ENCODE measurements around the gene AMMECR1. TPM values are rescaled to one million over a fixed set of nuclear protein-coding genes. Genes with fewer than 3 reads are reported as not detected.

AMMECR1 gene
- total and polyA plus RNA-seq, 2 of the 4 experiments (the other 2 are of a cell fraction), result 7.0 to 11.3 TPM

DNA sequence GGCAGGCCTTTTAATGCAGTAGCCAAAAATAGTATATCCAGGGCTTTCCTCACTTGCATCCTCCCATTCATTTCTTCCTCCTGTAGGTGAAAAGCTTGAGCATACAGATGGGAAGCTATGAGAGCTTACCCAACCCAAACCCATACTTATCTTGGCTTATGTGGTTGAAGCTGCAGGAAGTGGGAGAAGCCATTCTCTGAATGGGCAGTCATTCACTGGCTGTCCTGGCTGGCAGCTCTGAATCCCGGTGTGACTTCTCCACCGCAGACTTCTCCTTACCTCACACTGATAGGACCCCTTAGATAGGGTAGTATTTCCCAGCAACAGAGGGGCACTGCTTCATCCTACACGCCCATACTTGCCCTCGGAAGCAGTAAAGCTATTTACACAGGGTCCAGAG, 125.4 kb downstream of the AMMECR1 start:
- Histone ChIP-seq H4K5ac (ENCODE audit: low read depth, low read length) (no peak overlapping the region), H4K8ac (ENCODE audit: low read depth in 2 of 2, low read length in 2 of 2) (no peak overlapping the region), H3K36me3 (ENCODE audit: control insufficient read depth, insufficient read depth, low read length) (0 out of 2 replicates have a peak, but pooled peaks cover 1% of the 10 kb centered on the region), H3K18ac (ENCODE audit: low read depth, low read length) (no peak overlapping the region), H3K4me2 (ENCODE audit: low read depth, low read length) (no peak overlapping the region), H4K20me1 (ENCODE audit: insufficient read depth, low read length) (no peaks in the 10 kb centered on the region), H3K23ac (ENCODE audit: low read depth, low read length) (no peak overlapping the region), H3K14ac (replicated peaks; ENCODE audit: low read depth, low read length) (no peak overlapping the region), H2AFZ (replicated peaks; ENCODE audit: low read length, poor library complexity) (no peak overlapping the region), H3K4ac (ENCODE audit: low read depth, low read length) (no peak overlapping the region), H2BK120ac (ENCODE audit: low read depth, low read length) (no peak overlapping the region), H4K91ac (ENCODE audit: insufficient read depth, low read depth, low read length) (no peak overlapping the region), H3K56ac (ENCODE audit: extremely low read depth, insufficient read depth, low read length) (no peak overlapping the region), H2BK15ac (ENCODE audit: low read depth, low read length) (no peak overlapping the region), H3K4me1 (ENCODE audit: control insufficient read depth, insufficient read depth, low read length) (no peaks in the 10 kb centered on the region), H3K9me3 (ENCODE audit: control insufficient read depth, insufficient read depth, low read length) (no peaks in the 10 kb centered on the region), H3K9me1 (ENCODE audit: insufficient read depth, low read length) (no peaks in the 10 kb centered on the region; the same call in 1 of the 2 replicates), H2AK5ac (ENCODE audit: low read depth, low read length) (no peak overlapping the region), H3K27me3 (ENCODE audit: control insufficient read depth, insufficient read depth, low read length) (no peaks in the 10 kb centered on the region; the same call in 1 of the 2 replicates), H3K27ac (ENCODE audit: insufficient read depth, low read length) (no peak overlapping the region), H2BK20ac (ENCODE audit: low read depth, low read length) (no peak overlapping the region), H3K79me1 (ENCODE audit: low read depth in 1 of 2, low read length in 2 of 2) (peaks cover 0 to 4% of the 10 kb centered on the region in 2 experiments; a peak in 2 of 4 replicates), H2AK9ac (replicated peaks; ENCODE audit: low read depth, low read length, poor library complexity) (no peak overlapping the region), H2BK5ac (ENCODE audit: low read depth, low read length, poor library complexity, severe bottlenecking) (no peak overlapping the region), H3K9ac (ENCODE audit: low read depth, low read length) (no peak overlapping the region), H3K4me3 (ENCODE audit: insufficient read depth, low read depth, low read length) (no peak overlapping the region)
- ATAC-seq (ENCODE audit: low read depth) (no peak), DNase-seq (no peak)
- BruUV-seq (replicated peaks), result no TSS peak
- dilution Hi-C loops (cut with HindIII; ENCODE audit: low sequenced_read_pairs, unreplicated experiment) (no loop called here), intact Hi-C loops (cut with micrococcal nuclease) (no loop called here), in situ Hi-C loops (cut with MboI; ENCODE audit: low sequenced_read_pairs) (no loop called here)
- ChIA-PET CTCF (no interaction called here), POLR2A (ENCODE audit: unreplicated experiment) (no interaction called here)
- TF ChIP-seq FOS (IDR thresholded peaks at IDR 0.05; ENCODE audit: low read depth, low read length), result no peak
- no peak for TF ChIP-seq CEBPB (IDR thresholded peaks at IDR 0.05; ENCODE audit: low read depth, low read length)
- TF ChIP-seq, protein P1, sequence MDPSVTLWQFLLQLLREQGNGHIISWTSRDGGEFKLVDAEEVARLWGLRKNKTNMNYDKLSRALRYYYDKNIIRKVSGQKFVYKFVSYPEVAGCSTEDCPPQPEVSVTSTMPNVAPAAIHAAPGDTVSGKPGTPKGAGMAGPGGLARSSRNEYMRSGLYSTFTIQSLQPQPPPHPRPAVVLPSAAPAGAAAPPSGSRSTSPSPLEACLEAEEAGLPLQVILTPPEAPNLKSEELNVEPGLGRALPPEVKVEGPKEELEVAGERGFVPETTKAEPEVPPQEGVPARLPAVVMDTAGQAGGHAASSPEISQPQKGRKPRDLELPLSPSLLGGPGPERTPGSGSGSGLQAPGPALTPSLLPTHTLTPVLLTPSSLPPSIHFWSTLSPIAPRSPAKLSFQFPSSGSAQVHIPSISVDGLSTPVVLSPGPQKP (IDR thresholded peaks at IDR 0.05; ENCODE audit: borderline replicate concordance, low read depth, low read length), result no peak
- TF ChIP-seq BHLHE40 (IDR thresholded peaks at IDR 0.05; ENCODE audit: low read depth, low read length), result no peak
- no peak for TF ChIP-seq POLR2A (IDR thresholded peaks at IDR 0.05; ENCODE audit: low read depth, low read length)
- no peak for TF ChIP-seq MXI1 (IDR thresholded peaks at IDR 0.05; ENCODE audit: borderline replicate concordance, low read depth, low read length)
- no peak for TF ChIP-seq MAZ (IDR thresholded peaks at IDR 0.05; ENCODE audit: borderline replicate concordance, low read depth, low read length)
- no peak for TF ChIP-seq MAFK (IDR thresholded peaks at IDR 0.05; ENCODE audit: low read depth, low read length)
- no peak for TF ChIP-seq RFX5 (IDR thresholded peaks at IDR 0.05; ENCODE audit: low read depth, low read length)
- TF ChIP-seq, protein P2, sequence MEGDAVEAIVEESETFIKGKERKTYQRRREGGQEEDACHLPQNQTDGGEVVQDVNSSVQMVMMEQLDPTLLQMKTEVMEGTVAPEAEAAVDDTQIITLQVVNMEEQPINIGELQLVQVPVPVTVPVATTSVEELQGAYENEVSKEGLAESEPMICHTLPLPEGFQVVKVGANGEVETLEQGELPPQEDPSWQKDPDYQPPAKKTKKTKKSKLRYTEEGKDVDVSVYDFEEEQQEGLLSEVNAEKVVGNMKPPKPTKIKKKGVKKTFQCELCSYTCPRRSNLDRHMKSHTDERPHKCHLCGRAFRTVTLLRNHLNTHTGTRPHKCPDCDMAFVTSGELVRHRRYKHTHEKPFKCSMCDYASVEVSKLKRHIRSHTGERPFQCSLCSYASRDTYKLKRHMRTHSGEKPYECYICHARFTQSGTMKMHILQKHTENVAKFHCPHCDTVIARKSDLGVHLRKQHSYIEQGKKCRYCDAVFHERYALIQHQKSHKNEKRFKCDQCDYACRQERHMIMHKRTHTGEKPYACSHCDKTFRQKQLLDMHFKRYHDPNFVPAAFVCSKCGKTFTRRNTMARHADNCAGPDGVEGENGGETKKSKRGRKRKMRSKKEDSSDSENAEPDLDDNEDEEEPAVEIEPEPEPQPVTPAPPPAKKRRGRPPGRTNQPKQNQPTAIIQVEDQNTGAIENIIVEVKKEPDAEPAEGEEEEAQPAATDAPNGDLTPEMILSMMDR (conservative IDR thresholded peaks at IDR 0.05; ENCODE audit: low read depth, low read length), result no peak
- no peak for TF ChIP-seq RCOR1 (IDR thresholded peaks at IDR 0.05; ENCODE audit: insufficient replicate concordance, low read length)
- no peak for TF ChIP-seq CHD1 (IDR thresholded peaks at IDR 0.05; ENCODE audit: low read depth, low read length)
- TF ChIP-seq, protein P3, sequence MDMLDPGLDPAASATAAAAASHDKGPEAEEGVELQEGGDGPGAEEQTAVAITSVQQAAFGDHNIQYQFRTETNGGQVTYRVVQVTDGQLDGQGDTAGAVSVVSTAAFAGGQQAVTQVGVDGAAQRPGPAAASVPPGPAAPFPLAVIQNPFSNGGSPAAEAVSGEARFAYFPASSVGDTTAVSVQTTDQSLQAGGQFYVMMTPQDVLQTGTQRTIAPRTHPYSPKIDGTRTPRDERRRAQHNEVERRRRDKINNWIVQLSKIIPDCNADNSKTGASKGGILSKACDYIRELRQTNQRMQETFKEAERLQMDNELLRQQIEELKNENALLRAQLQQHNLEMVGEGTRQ (IDR thresholded peaks at IDR 0.05; ENCODE audit: low read depth, low read length), result no peak
- TF ChIP-seq SMC3 (IDR thresholded peaks at IDR 0.05; ENCODE audit: low read depth, low read length), result no peak
- no peak for TF ChIP-seq RAD21 (IDR thresholded peaks at IDR 0.05; ENCODE audit: low read length)
- no peak for TF ChIP-seq NFE2L2 (IDR thresholded peaks at IDR 0.05; ENCODE audit: low read depth, low read length)
- no CpG with 5 or more reads among the region's 4 CpGs for WGBS, 2 experiments (ENCODE audit: extremely low coverage in 2 of 2, insufficient read length in 1 of 2)
